IPS DF 4.7 (cell line): ENCODE results near the gene XRCC5.

Experiments
- DNase-seq: peaks from one replicate; pipeline ENCODE4 v3.0.0-alpha.2; 2013; ENCODE audit warnings: low spot score; ENCODE audit errors: extremely low read depth

XRCC5 gene

GRCh38 chr2:216224388-216224787 lies 115.2 kb downstream of the XRCC5 start:
- DNase-seq = no peak

GRCh38 chr2:216229277-216229914 lies 120.2 kb downstream of the XRCC5 start:
- no peak for DNase-seq

- no peak for DNase-seq
Observed at GRCh38 chr2:216231867-216232266, 122.7 kb downstream of the XRCC5 start.

GRCh38 chr2:216232721-216233120 lies 123.6 kb downstream of the XRCC5 start:
- DNase-seq = no peak

- DNase-seq = no peak
Observed at GRCh38 chr2:216233281-216233995, 124.3 kb downstream of the XRCC5 start.

- DNase-seq = no peak
Observed at GRCh38 chr2:216234106-216234505, 125.0 kb downstream of the XRCC5 start.

GRCh38 chr2:216235462-216235861 lies 126.3 kb downstream of the XRCC5 start:
- DNase-seq = no peak

- DNase-seq = no peak
Observed at GRCh38 chr2:216235896-216236295, 126.7 kb downstream of the XRCC5 start.

GRCh38 chr2:216236486-216236885 lies 127.3 kb downstream of the XRCC5 start:
- no peak for DNase-seq

GRCh38 chr2:216242365-216242764 lies 133.2 kb downstream of the XRCC5 start:
- no peak for DNase-seq

GRCh38 chr2:216243026-216243425 lies 133.9 kb downstream of the XRCC5 start:
- DNase-seq = no peak

GRCh38 chr2:216245391-216245975 lies 136.3 kb downstream of the XRCC5 start:
- no peak for DNase-seq

GRCh38 chr2:216246766-216247165 lies 137.6 kb downstream of the XRCC5 start:
- no peak for DNase-seq
